ENCODE data around the gene KRTAP10-12. TPM values are rescaled to one million over a fixed set of nuclear protein-coding genes. Genes with fewer than 3 reads are reported as not detected.

The KRTAP10-12 gene
- total RNA-seq, 1 experiment from 2014 or later = not detected

- ATAC-seq (no peak), DNase-seq (ENCODE audit: low spot score) (no peak)
- ChIA-PET POLR2A (no interaction called here), CTCF (no interaction called here)
- peaks cover 17% of the 10 kb centered on the region for H3K9me3 Mint-ChIP-seq
- no peak overlapping the region for H3K27ac Mint-ChIP-seq
- TF ChIP-seq ZNF512 (CRISPR knock-in tag; IDR thresholded peaks at IDR 0.05; ENCODE audit: borderline replicate concordance) (no peak), USF2 (CRISPR knock-in tag; IDR thresholded peaks at IDR 0.05) (no peak), CTCF (IDR thresholded peaks at IDR 0.05) (no peak)
- H3K4me3 Mint-ChIP-seq = no peak overlapping the region
- H3K27me3 Mint-ChIP-seq (ENCODE audit: low read depth) = peaks cover 7% of the 10 kb centered on the region; the same call in 1 of the 2 replicates
- H3K36me3 Mint-ChIP-seq = peaks cover 14% of the 10 kb centered on the region
- peaks cover 15% of the 10 kb centered on the region for H3K4me1 Mint-ChIP-seq
Observed at GRCh38 chr21:44732263-44732662, 35.3 kb downstream of the KRTAP10-12 start.

- DNase-seq (ENCODE audit: low spot score) = no peak
- H3K4me1 Mint-ChIP-seq = peaks cover 15% of the 10 kb centered on the region
- ChIA-PET POLR2A (no interaction called here), CTCF (no interaction called here)
- no peak overlapping the region for H3K4me3 Mint-ChIP-seq
- no peak overlapping the region for H3K27ac Mint-ChIP-seq
- ATAC-seq = no peak
- H3K27me3 Mint-ChIP-seq (ENCODE audit: low read depth) = peaks cover 7% of the 10 kb centered on the region; the same call in 1 of the 2 replicates
- peaks cover 21% of the 10 kb centered on the region for H3K36me3 Mint-ChIP-seq
- H3K9me3 Mint-ChIP-seq = peaks cover 24% of the 10 kb centered on the region
- TF ChIP-seq MYBL2 (CRISPR knock-in tag; IDR thresholded peaks at IDR 0.05) = no peak
- TF ChIP-seq ARID4B (CRISPR knock-in tag; IDR thresholded peaks at IDR 0.05; ENCODE audit: borderline replicate concordance) = no peak
- no peak for TF ChIP-seq ZMAT4 (CRISPR knock-in tag; IDR thresholded peaks at IDR 0.05)
- TF ChIP-seq CREM (CRISPR knock-in tag; IDR thresholded peaks at IDR 0.05) = no peak
- no peak for TF ChIP-seq AR (CRISPR knock-in tag; IDR thresholded peaks at IDR 0.05)
- TF ChIP-seq ZBTB21 (CRISPR knock-in tag; IDR thresholded peaks at IDR 0.05; ENCODE audit: borderline replicate concordance) = no peak
- TF ChIP-seq E2F5 (CRISPR knock-in tag; IDR thresholded peaks at IDR 0.05) = no peak
- TF ChIP-seq JAZF1 (CRISPR knock-in tag; IDR thresholded peaks at IDR 0.05) = no peak
- TF ChIP-seq RELA (CRISPR knock-in tag; IDR thresholded peaks at IDR 0.05; ENCODE audit: borderline replicate concordance) = no peak
- no peak for TF ChIP-seq ZNF281 (CRISPR knock-in tag; IDR thresholded peaks at IDR 0.05)
- TF ChIP-seq ATF2 (CRISPR knock-in tag; IDR thresholded peaks at IDR 0.05; ENCODE audit: borderline replicate concordance, low read depth) = no peak
- TF ChIP-seq GABPB1 (CRISPR knock-in tag; IDR thresholded peaks at IDR 0.05) = no peak
- no peak for TF ChIP-seq IRF2 (CRISPR knock-in tag; IDR thresholded peaks at IDR 0.05; ENCODE audit: borderline replicate concordance, low read depth)
- TF ChIP-seq NFATC4 (CRISPR knock-in tag; IDR thresholded peaks at IDR 0.05) = no peak
Observed at GRCh38 chr21:44732956-44733355, 36.0 kb downstream of the KRTAP10-12 start.
